Suprapubic skin (tissue), 4 donors: ENCODE measurements around the gene MICALL2. TPM values are rescaled to one million over a fixed set of nuclear protein-coding genes. Genes with fewer than 3 reads are reported as not detected.

ENCODE experiments used
- DNase-seq, 2 donors: peaks; one replicate each; pipeline ENCODE4 v3.0.0-alpha.2; 2019; ENCODE audit warnings: low spot score in 2 of 2
- H3K27ac ChIP-seq: fragments of 200-600 bp; sonication (generic); one replicate; pipeline ENCODE4 v1.5.1; 2019
- H3K27me3 ChIP-seq: fragments of 200-600 bp; sonication (generic); one replicate; pipeline ENCODE4 v1.5.1; 2019
- H3K36me3 ChIP-seq: fragments of 200-600 bp; sonication (generic); one replicate; pipeline ENCODE4 v1.5.1; 2019
- H3K4me1 ChIP-seq: fragments of 200-600 bp; sonication (generic); one replicate; pipeline ENCODE4 v1.5.1; 2019
- H3K4me3 ChIP-seq: fragments of 200-600 bp; sonication (generic); one replicate; pipeline ENCODE4 v1.5.1; 2019; ENCODE audit warnings: mild to moderate bottlenecking
- H3K9me3 ChIP-seq: fragments of 200-600 bp; sonication (generic); one replicate; pipeline ENCODE4 v1.5.1; 2019
- CTCF ChIP-seq, 2 donors: fragments of 200-600 bp in 1 of 2; fragments of 450-650 bp in 1 of 2; sonication (generic) in 1 of 2; IDR thresholded peaks; one replicate each; pipeline ENCODE4 v1.5.1; 2016 to 2019; ENCODE audit warnings: antibody characterized with exemption in 2 of 2, mild to moderate bottlenecking in 1 of 2, moderate library complexity in 1 of 2
- EP300 ChIP-seq: sonication (generic); formaldehyde crosslinking; IDR thresholded peaks from one replicate; pipeline ENCODE4 v1.6.1; 2017; ENCODE audit warnings: antibody characterized with exemption
- POLR2A ChIP-seq, 2 donors: fragments of 450-650 bp; IDR thresholded peaks; one replicate each; pipeline ENCODE4 v1.6.1; 2017; ENCODE audit warnings: antibody characterized with exemption in 2 of 2, mild to moderate bottlenecking in 2 of 2, moderate library complexity in 2 of 2
- POLR2AphosphoS5 ChIP-seq, 3 donors: sonication (generic); formaldehyde crosslinking; IDR thresholded peaks; one replicate each; pipeline ENCODE4 v1.6.1; 2017; ENCODE audit warnings: antibody characterized with exemption in 3 of 3
- WGBS: methylation state at CpG from one replicate; pipeline ENCODE4 v1.1.5; 2018; 5-methylcytosine and 5-hydroxymethylcytosine counted together
- total RNA-seq, 4 donors: library from RNA; depleted of rRNA; stranded (reverse); fragments of >200 nt; gene quantifications; one replicate each; pipeline ENCODE4 v1.1.0, GENCODE V29; 2016

Gene MICALL2
- total RNA-seq, 4 donors from 2014 or later, result 15.7 to 23.5 (median 16.9) TPM

GRCh38 chr7:1486571-1486970 is 27.3 kb upstream of the MICALL2 start:
- whole genome bisulfite sequencing, result 92% methylated on average over 18 of the region's 23 CpGs
- no peaks in the 10 kb centered on the region for H3K4me1 ChIP-seq
- H3K27ac ChIP-seq, result no peak overlapping the region
- no peak for DNase-seq
- TF ChIP-seq POLR2AphosphoS5 (IDR thresholded peaks at IDR 0.05) (no peak), CTCF (IDR thresholded peaks at IDR 0.05) (no peak), POLR2A (IDR thresholded peaks at IDR 0.05) (no peak), EP300 (no peak)
- H3K36me3 ChIP-seq, result peaks cover 99% of the 10 kb centered on the region
- H3K27me3 ChIP-seq, result no peaks in the 10 kb centered on the region
- H3K9me3 ChIP-seq, result no peaks in the 10 kb centered on the region
- H3K4me3 ChIP-seq, result no peak overlapping the region

GRCh38 chr7:1485156-1485555 is 25.9 kb upstream of the MICALL2 start:
- no peaks in the 10 kb centered on the region for H3K4me1 ChIP-seq

GRCh38 chr7:1484569-1484968 is 25.3 kb upstream of the MICALL2 start:
- Histone ChIP-seq H3K9me3 (no peaks in the 10 kb centered on the region), H3K27me3 (no peaks in the 10 kb centered on the region), H3K4me1 (no peaks in the 10 kb centered on the region), H3K4me3 (no peak overlapping the region), H3K27ac (no peak overlapping the region), H3K36me3 (peaks cover 99% of the 10 kb centered on the region)
- WGBS, result 83% methylated on average over 5 of the region's 12 CpGs
- TF ChIP-seq POLR2AphosphoS5 (IDR thresholded peaks at IDR 0.05) (no peak), CTCF (IDR thresholded peaks at IDR 0.05) (no peak), EP300 (no peak), POLR2A (IDR thresholded peaks at IDR 0.05) (no peak)
- no peak for DNase-seq

More at GRCh38 chr7:1485156-1485555, 25.9 kb upstream of the MICALL2 start:
- peaks cover 99% of the 10 kb centered on the region for H3K36me3 ChIP-seq
- no peaks in the 10 kb centered on the region for H3K9me3 ChIP-seq
- no peak overlapping the region for H3K27ac ChIP-seq
- H3K4me3 ChIP-seq, result no peak overlapping the region
- 89% methylated on average over 3 of the region's 19 CpGs for WGBS
- TF ChIP-seq EP300 (no peak), CTCF (IDR thresholded peaks at IDR 0.05) (no peak), POLR2A (IDR thresholded peaks at IDR 0.05) (no peak), POLR2AphosphoS5 (IDR thresholded peaks at IDR 0.05) (no peak)
- no peaks in the 10 kb centered on the region for H3K27me3 ChIP-seq
- DNase-seq, result no peak

GRCh38 chr7:1483536-1484505 is 24.6 kb upstream of the MICALL2 start:
- H3K9me3 ChIP-seq, result no peaks in the 10 kb centered on the region
- H3K4me3 ChIP-seq, result no peak overlapping the region
- peaks cover 99% of the 10 kb centered on the region for H3K36me3 ChIP-seq
- no peak for DNase-seq
- no peaks in the 10 kb centered on the region for H3K4me1 ChIP-seq
- WGBS, result 93% methylated on average over 51 of the region's 65 CpGs
- H3K27ac ChIP-seq, result no peak overlapping the region
- TF ChIP-seq POLR2A (IDR thresholded peaks at IDR 0.05) (no peak), CTCF (IDR thresholded peaks at IDR 0.05) (no peak), EP300 (no peak), POLR2AphosphoS5 (IDR thresholded peaks at IDR 0.05) (no peak)
- H3K27me3 ChIP-seq, result no peaks in the 10 kb centered on the region

GRCh38 chr7:1483079-1483478 is 23.8 kb upstream of the MICALL2 start:
- TF ChIP-seq EP300, result no peak
- TF ChIP-seq POLR2AphosphoS5 (IDR thresholded peaks at IDR 0.05), result no peak
- TF ChIP-seq CTCF (IDR thresholded peaks at IDR 0.05), result no peak
- no peak for TF ChIP-seq POLR2A (IDR thresholded peaks at IDR 0.05)
- no peaks in the 10 kb centered on the region for H3K27me3 ChIP-seq
- no peaks in the 10 kb centered on the region for H3K9me3 ChIP-seq
- no peak overlapping the region for H3K27ac ChIP-seq
- WGBS, result 92% methylated on average over 5 of the region's 22 CpGs
- H3K4me1 ChIP-seq, result no peaks in the 10 kb centered on the region
- H3K4me3 ChIP-seq, result no peak overlapping the region
- no peak for DNase-seq
- peaks cover 99% of the 10 kb centered on the region for H3K36me3 ChIP-seq
